H1 (cell line): ENCODE data around the gene WNT9A. TPM values are rescaled to one million over a fixed set of nuclear protein-coding genes. Genes with fewer than 3 reads are reported as not detected.
A peak's percentile ranks its signal among the peaks of the same experiment; 100 is the strongest.

ENCODE experiments used
- CTCF ChIA-PET: fragments of 300-600 bp; sonication (Branson Sonifier 250); formaldehyde crosslinking; loops from one replicate; lab custom pipeline; 2021; ENCODE audit not compliant: partially characterized antibody; lab: Charles Lee
- POLR2A ChIA-PET: fragments of 300-600 bp; sonication (Branson Sonifier 250); formaldehyde crosslinking; loops from one replicate; lab custom pipeline; 2021; ENCODE audit warnings: inconsistent platforms; ENCODE audit not compliant: partially characterized antibody; lab: Charles Lee
- DNase-seq, 2 experiments: peaks; one replicate each; pipeline versions ENCODE4 v3.0.0 to v3.0.0-alpha.2; 2010 to 2022; ENCODE audit warnings: low spot score in 2 of 2, low read depth in 1 of 2, mixed read lengths in 1 of 2
- FAIRE-seq: peaks from 2 replicates; lab custom pipeline; 2011; peaks lifted over from hg19 to GRCh38; lab: Jason Lieb, UNC
- H2AFZ ChIP-seq: 2 replicates; pipeline ENCODE4 v1.8.1; 2012; ENCODE audit warnings: low read length, inconsistent platforms
- H2AK5ac ChIP-seq: 2 replicates; pipeline ENCODE4 v1.6.1; 2013; ENCODE audit warnings: low read depth, low read length
- H2BK120ac ChIP-seq: replicated peaks from 2 replicates; pipeline ENCODE3; 2013; ENCODE audit warnings: low read depth, low read length, inconsistent platforms
- H2BK12ac ChIP-seq: 2 replicates; pipeline ENCODE4 v1.6.1; 2013; ENCODE audit warnings: low read depth, low read length
- H2BK15ac ChIP-seq: 2 replicates; pipeline ENCODE4 v1.6.1; 2013; ENCODE audit warnings: low read length
- H2BK20ac ChIP-seq: 2 replicates; pipeline ENCODE4 v1.6.1; 2013; ENCODE audit warnings: low read length
- H2BK5ac ChIP-seq: 2 replicates; pipeline ENCODE4 v1.6.1; 2013; ENCODE audit warnings: low read depth, low read length
- H3K14ac ChIP-seq: 2 replicates; pipeline ENCODE4 v1.6.1; 2013; ENCODE audit warnings: inconsistent platforms; ENCODE audit not compliant: insufficient read length
- H3K18ac ChIP-seq: 2 replicates; pipeline ENCODE4 v1.6.1; 2013; ENCODE audit warnings: low read length; ENCODE audit errors: extremely low read depth
- H3K23ac ChIP-seq: 2 replicates; pipeline ENCODE4 v1.6.1; 2013; ENCODE audit warnings: inconsistent platforms; ENCODE audit not compliant: insufficient read length
- H3K23me2 ChIP-seq: 2 replicates; pipeline ENCODE4 v1.6.1; 2013; ENCODE audit warnings: low read depth, low read length
- H3K27ac ChIP-seq: 2 replicates; pipeline ENCODE4 v1.6.1; 2011; ENCODE audit warnings: low read depth, low read length, inconsistent platforms
- H3K27me3 ChIP-seq, 4 experiments: replicated peaks in 1 of 4; 1 replicate in 1 of 4; 2 replicates in 3 of 4; pipeline versions ENCODE4 v1.6.1 to v1.8.1; 2011 to 2013; ENCODE audit warnings: low read length in 3 of 4, mild to moderate bottlenecking in 3 of 4, inconsistent platforms in 2 of 4, mixed read lengths in 2 of 4, moderate library complexity in 1 of 4; ENCODE audit not compliant: control insufficient read depth in 3 of 4, insufficient read depth in 3 of 4; ENCODE audit errors: extremely low read depth in 1 of 4
- H3K36me3 ChIP-seq, 4 experiments: 2 replicates each; pipeline versions ENCODE4 v1.6.1 to v1.8.1; 2011 to 2013; ENCODE audit warnings: mild to moderate bottlenecking in 4 of 4, low read length in 3 of 4, moderate library complexity in 2 of 4, control low read depth in 1 of 4, inconsistent platforms in 1 of 4; ENCODE audit not compliant: insufficient read depth in 4 of 4, control insufficient read depth in 2 of 4
- H3K4ac ChIP-seq: replicated peaks from 2 replicates; pipeline ENCODE3; 2013; ENCODE audit warnings: low read length, low read depth, mixed read lengths, inconsistent platforms; ENCODE audit not compliant: insufficient read length
- H3K4me1 ChIP-seq, 4 experiments: replicated peaks in 1 of 4; 1 replicate in 1 of 4; 2 replicates in 3 of 4; pipeline versions ENCODE4 v1.6.1 to v1.8.1; 2011 to 2013; ENCODE audit warnings: low read length in 3 of 4, inconsistent platforms in 2 of 4, mixed read lengths in 1 of 4; ENCODE audit not compliant: insufficient read depth in 4 of 4, control insufficient read depth in 3 of 4
- H3K4me2 ChIP-seq, 2 experiments: 2 replicates each; pipeline versions ENCODE4 v1.6.1 to v1.8.1; 2011 to 2013; ENCODE audit warnings: low read depth in 2 of 2, low read length in 2 of 2, control low read depth in 1 of 2, inconsistent platforms in 1 of 2, mild to moderate bottlenecking in 1 of 2; ENCODE audit not compliant: insufficient read depth in 1 of 2
- H3K4me3 ChIP-seq, 4 experiments: fragments of 200-600, 300-600 bp in 1 of 4; sonication (generic), shearing (Covaris generic), sonication (Bioruptor Twin) in 1 of 4; 2 replicates each; pipeline versions ENCODE4 v1.5.1 to v1.8.1; 2011 to 2016; ENCODE audit warnings: low read length in 4 of 4, low read depth in 3 of 4, control low read depth in 2 of 4, inconsistent platforms in 2 of 4, mild to moderate bottlenecking in 2 of 4, mixed read lengths in 1 of 4, moderate library complexity in 1 of 4; ENCODE audit not compliant: insufficient read depth in 2 of 4; ENCODE audit errors: extremely low read depth in 1 of 4
- H3K56ac ChIP-seq: replicated peaks from 2 replicates; pipeline ENCODE3; 2013; ENCODE audit warnings: low read depth, mild to moderate bottlenecking, mixed read lengths, low read length, inconsistent platforms; ENCODE audit not compliant: insufficient read length
- H3K79me1 ChIP-seq: 2 replicates; pipeline ENCODE4 v1.6.1; 2013; ENCODE audit warnings: low read depth, low read length, control low read depth
- H3K79me2 ChIP-seq, 2 experiments: 2 replicates each; pipeline versions ENCODE4 v1.6.1 to v1.8.1; 2012 to 2013; ENCODE audit warnings: low read length in 2 of 2, mild to moderate bottlenecking in 2 of 2, inconsistent platforms in 1 of 2; ENCODE audit not compliant: insufficient read depth in 2 of 2, control insufficient read depth in 1 of 2
- H3K9ac ChIP-seq, 4 experiments: replicated peaks in 1 of 4; 1 replicate in 1 of 4; 2 replicates in 3 of 4; pipeline versions ENCODE4 v1.6.1 to v1.8.1; 2011 to 2013; ENCODE audit warnings: low read depth in 3 of 4, low read length in 3 of 4, control low read depth in 2 of 4, mild to moderate bottlenecking in 2 of 4, moderate library complexity in 2 of 4, inconsistent platforms in 1 of 4; ENCODE audit errors: extremely low read depth in 1 of 4
- H3K9me3 ChIP-seq, 2 experiments: 2 replicates each; pipeline versions ENCODE4 v1.6.1 to v1.8.1; 2012 to 2013; ENCODE audit warnings: mild to moderate bottlenecking in 2 of 2, moderate library complexity in 2 of 2, control low read depth in 1 of 2, inconsistent platforms in 1 of 2, low read depth in 1 of 2, low read length in 1 of 2, mixed read lengths in 1 of 2; ENCODE audit not compliant: insufficient read depth in 2 of 2
- H4K20me1 ChIP-seq, 2 experiments: replicated peaks in 1 of 2; 2 replicates each; pipeline versions ENCODE3 to v1.8.1; 2011 to 2013; ENCODE audit warnings: inconsistent platforms in 2 of 2, low read length in 2 of 2, mild to moderate bottlenecking in 1 of 2; ENCODE audit not compliant: insufficient read depth in 2 of 2, control insufficient read depth in 1 of 2
- H4K5ac ChIP-seq: 2 replicates; pipeline ENCODE4 v1.6.1; 2013; ENCODE audit warnings: low read length, low read depth, mixed read lengths, inconsistent platforms; ENCODE audit not compliant: insufficient read length
- H4K8ac ChIP-seq: 2 replicates; pipeline ENCODE4 v1.8.0; 2013; ENCODE audit warnings: mild to moderate bottlenecking, moderate library complexity, low read length, inconsistent platforms; ENCODE audit not compliant: insufficient read depth; ENCODE audit errors: extremely low read depth
- H4K91ac ChIP-seq: replicated peaks from 2 replicates; pipeline ENCODE3; 2013; ENCODE audit warnings: low read length, mixed read lengths, inconsistent platforms; ENCODE audit not compliant: insufficient read length
- BACH1 ChIP-seq: IDR thresholded peaks from 2 replicates; pipeline ENCODE4 v1.6.1; 2012; ENCODE audit warnings: low read length, improper control_type of control experiment
- GTF2F1 ChIP-seq: IDR thresholded peaks from 2 replicates; pipeline ENCODE4 v1.6.1; 2012; ENCODE audit warnings: low read depth, low read length, improper control_type of control experiment, borderline replicate concordance
- HDAC2 ChIP-seq, 2 experiments: fragments of 300-600 bp in 1 of 2; sonication (generic) in 1 of 2; IDR thresholded peaks; 2 replicates each; pipeline ENCODE4 v1.6.1; 2011 to 2012; ENCODE audit warnings: low read depth in 2 of 2, low read length in 2 of 2, mild to moderate bottlenecking in 2 of 2, moderate library complexity in 2 of 2, borderline replicate concordance in 1 of 2, inconsistent platforms in 1 of 2
- HDAC6 ChIP-seq: IDR thresholded peaks from one replicate; pipeline ENCODE4 v1.7.1; 2012; ENCODE audit warnings: low read depth, mild to moderate bottlenecking, inconsistent platforms, low read length, moderate library complexity
- JUN ChIP-seq: IDR thresholded peaks from 2 replicates; pipeline ENCODE4 v1.6.1; 2011; ENCODE audit warnings: low read depth, mild to moderate bottlenecking, improper control_type of control experiment, low read length
- KDM5A ChIP-seq: fragments of 200-600 bp; IDR thresholded peaks from 2 replicates; pipeline ENCODE4 v1.7.1; 2012; ENCODE audit warnings: mild to moderate bottlenecking, low read length, inconsistent platforms, mixed read lengths
- PHF8 ChIP-seq: fragments of 200-600 bp; sonication (generic); conservative IDR thresholded peaks from 2 replicates; pipeline ENCODE4 v1.7.1; 2012; ENCODE audit warnings: low read depth, mild to moderate bottlenecking, inconsistent platforms, low read length, moderate library complexity
- SP1 ChIP-seq: IDR thresholded peaks from 2 replicates; pipeline ENCODE4 v1.6.1; 2011; ENCODE audit warnings: low read depth, low read length
- TAF7 ChIP-seq: optimal IDR thresholded peaks from 2 replicates; pipeline ENCODE3; 2011; ENCODE audit warnings: low read depth, mild to moderate bottlenecking, inconsistent platforms, low read length, moderate library complexity, borderline replicate concordance
- WGBS, 2 experiments: shearing (Covaris generic) in 1 of 2; methylation state at CpG; one replicate each; pipeline versions ENCODE4 v1.1.6 to v1.1.7; 2013 to 2015; ENCODE audit warnings: low lambda C conversion rate in 2 of 2, mixed read lengths in 2 of 2, inconsistent platforms in 1 of 2, low coverage in 1 of 2, missing lambda C conversion rate in 1 of 2; ENCODE audit not compliant: insufficient replicate concordance in 2 of 2, insufficient coverage in 1 of 2, insufficient read length in 1 of 2; ENCODE audit errors: extremely low coverage in 1 of 2, missing lambda C conversion rate in 1 of 2; 5-methylcytosine and 5-hydroxymethylcytosine counted together
- polyA plus RNA-seq, 7 experiments: library from polyadenylated mRNA; depleted of rRNA in 3 of 7; stranded (reverse) in 5 of 7; unstranded in 2 of 7; fragments of >200 nt in 5 of 7; fragments of 200-250 nt in 2 of 7; gene quantifications; 1 replicate in 5 of 7; 2 replicates in 1 of 7; 4 replicates in 1 of 7; pipeline versions ENCODE4 v1.2.1 to v1.2.3, GENCODE V29; 2011 to 2013; ENCODE audit warnings: missing spikeins in 2 of 7, mixed read lengths in 2 of 7
- total RNA-seq: library from RNA; stranded (reverse); fragmentation: NEBNext Ultra II Directional; extraction: Animal tissue kit (Norgen Biotek cat#: 25700); gene quantifications from 2 replicates; pipeline ENCODE4 v1.2.1, GENCODE V29; 2021
- TF ChIP-seq, protein P1 (sequence below): IDR thresholded peaks from 2 replicates; pipeline ENCODE4 v1.6.1; 2012; ENCODE audit warnings: inconsistent platforms
- TF ChIP-seq, protein P2 (sequence below): IDR thresholded peaks from 2 replicates; pipeline ENCODE4 v1.6.1; 2011; ENCODE audit warnings: low read length, improper control_type of control experiment

Gene WNT9A
- total and polyA plus RNA-seq, 2 of the 8 experiments (the other 6 are each of a cell fraction or from before 2014, with no cell fraction given) = 1.1 to 1.5 TPM

DNA sequence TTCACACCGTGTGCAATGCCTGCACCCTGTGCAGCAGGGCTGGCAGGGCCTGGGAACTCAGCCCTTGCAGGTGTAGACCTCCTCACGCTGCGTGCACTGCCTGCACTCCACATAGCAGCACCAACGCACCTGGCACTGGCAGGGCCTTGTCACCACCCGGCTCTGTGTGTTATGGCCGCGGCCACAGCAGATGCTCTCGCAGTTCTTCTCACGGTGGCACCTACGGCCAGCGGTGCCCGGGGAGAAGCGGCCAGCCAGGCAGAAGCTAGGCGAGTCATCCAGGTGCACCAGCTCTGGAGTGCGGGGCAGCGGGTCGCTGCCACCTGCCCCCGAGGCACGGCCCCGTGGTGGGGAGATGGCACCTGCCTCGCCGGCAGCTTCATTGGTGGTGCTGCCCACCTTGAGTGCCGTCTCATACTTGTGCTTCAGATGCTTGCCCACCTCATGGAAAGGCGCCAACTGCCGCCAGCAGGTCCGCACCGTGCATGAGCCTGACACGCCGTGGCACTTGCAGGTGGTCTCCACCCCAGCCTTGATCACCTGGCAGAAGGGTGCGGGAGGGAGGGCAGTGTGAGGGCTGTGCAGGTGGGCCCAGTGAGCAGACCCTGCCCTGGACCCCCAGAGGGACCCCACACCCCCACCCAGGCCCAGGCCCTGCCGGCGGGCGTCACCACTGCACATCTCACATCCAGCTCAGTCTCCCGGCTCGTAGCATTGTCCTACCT, 26.1 kb downstream of the WNT9A start:
- FAIRE-seq = no peak
- Histone ChIP-seq H2BK20ac (no peak overlapping the region), H3K18ac (no peak overlapping the region), H3K56ac (no peak overlapping the region), H3K23ac (no peak overlapping the region), H3K23me2 (peaks cover 1% of the 10 kb centered on the region; the same call in 1 of the 2 replicates), H2BK5ac (no peak overlapping the region), H2AFZ (no peak overlapping the region), H3K27me3 (no peaks in the 10 kb centered on the region; a peak in 1 of 7 replicates), H4K5ac (no peak overlapping the region), H4K20me1 (peaks cover 0 to 3% of the 10 kb centered on the region in 2 experiments), H3K36me3 (no peaks in the 10 kb centered on the region), H3K4me2 (no peak overlapping the region), H3K4me1 (peaks cover 0 to 13% (median 8%) of the 10 kb centered on the region in 4 experiments; a peak in 5 of 7 replicates), H3K79me2 (no peaks in the 10 kb centered on the region; a peak in 1 of 4 replicates), H3K4ac (no peak overlapping the region), H3K4me3 (no peak overlapping the region), H4K91ac (no peak overlapping the region), H2BK12ac (0 out of 2 replicates have a peak overlapping the region, but pooled peaks have one; percentile 4), H2BK15ac (no peak overlapping the region), H3K27ac (no peak overlapping the region), H3K9ac (no peak overlapping the region), H4K8ac (peak overlapping the region; percentile 51), H3K14ac (no peak overlapping the region), H3K79me1 (0 out of 2 replicates have a peak, but pooled peaks cover 2% of the 10 kb centered on the region), H2AK5ac (no peak overlapping the region), H2BK120ac (no peak overlapping the region), H3K9me3 (no peaks in the 10 kb centered on the region)
- 92% methylated on average over 27 of the region's 35 CpGs; no CpG with 5 or more reads in 1 of the 2 experiments for WGBS, 2 experiments
- CTCF ChIA-PET = interaction anchor here (1.3 to 1.9 kb wide), 3 partner anchors 10 to 14 kb away, joined by 3 to 6 read pairs (median 4); no protein-coding TSS in a partner anchor
- POLR2A ChIA-PET = interaction anchor here (1.6 kb wide), 1 partner anchor 9 kb away, joined by 3 read pairs; no protein-coding TSS in a partner anchor
- no peak for DNase-seq
- TF ChIP-seq SP1 (no peak), TAF7 (no peak), GTF2F1 (no peak), HDAC6 (no peak), HDAC2 (IDR thresholded peaks at IDR 0.05; ENCODE audit: borderline replicate concordance in 1 of 2, low read depth in 2 of 2, low read length in 2 of 2) (no peak), KDM5A (no peak), PHF8 (no peak), BACH1 (no peak), JUN (no peak)
- TF ChIP-seq, protein P1, sequence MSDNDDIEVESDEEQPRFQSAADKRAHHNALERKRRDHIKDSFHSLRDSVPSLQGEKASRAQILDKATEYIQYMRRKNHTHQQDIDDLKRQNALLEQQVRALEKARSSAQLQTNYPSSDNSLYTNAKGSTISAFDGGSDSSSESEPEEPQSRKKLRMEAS = no peak
- TF ChIP-seq, protein P2, sequence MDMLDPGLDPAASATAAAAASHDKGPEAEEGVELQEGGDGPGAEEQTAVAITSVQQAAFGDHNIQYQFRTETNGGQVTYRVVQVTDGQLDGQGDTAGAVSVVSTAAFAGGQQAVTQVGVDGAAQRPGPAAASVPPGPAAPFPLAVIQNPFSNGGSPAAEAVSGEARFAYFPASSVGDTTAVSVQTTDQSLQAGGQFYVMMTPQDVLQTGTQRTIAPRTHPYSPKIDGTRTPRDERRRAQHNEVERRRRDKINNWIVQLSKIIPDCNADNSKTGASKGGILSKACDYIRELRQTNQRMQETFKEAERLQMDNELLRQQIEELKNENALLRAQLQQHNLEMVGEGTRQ = no peak
